H9 (cell line): ENCODE results near the gene YBX1. TPM values are rescaled to one million over a fixed set of nuclear protein-coding genes. Genes with fewer than 3 reads are reported as not detected.

ENCODE experiments used
- DNase-seq: peaks from one replicate; pipeline ENCODE4 v3.0.0-alpha.2; 2017
- H2AFZ ChIP-seq: one replicate; pipeline ENCODE4 v1.6.1; 2013; ENCODE audit warnings: mild to moderate bottlenecking, low read length, control low read depth, moderate library complexity
- H2AK5ac ChIP-seq: 2 replicates; pipeline ENCODE4 v1.6.1; 2013; ENCODE audit warnings: low read length, control low read depth, mixed read lengths; ENCODE audit not compliant: insufficient read length
- H2BK120ac ChIP-seq: one replicate; pipeline ENCODE4 v1.6.1; 2013; ENCODE audit warnings: low read depth, mild to moderate bottlenecking, low read length, control low read depth, inconsistent platforms; ENCODE audit not compliant: poor library complexity, severe bottlenecking
- H2BK12ac ChIP-seq: 2 replicates; pipeline ENCODE4 v1.6.1; 2013; ENCODE audit warnings: low read length, control low read depth, mixed read lengths, low read depth; ENCODE audit not compliant: insufficient read length
- H2BK15ac ChIP-seq: 2 replicates; pipeline ENCODE4 v1.6.1; 2013; ENCODE audit warnings: low read depth, low read length, control low read depth
- H2BK20ac ChIP-seq: one replicate; pipeline ENCODE4 v1.6.1; 2013; ENCODE audit warnings: low read depth, mild to moderate bottlenecking, low read length, control low read depth, inconsistent platforms; ENCODE audit not compliant: poor library complexity, severe bottlenecking
- H2BK5ac ChIP-seq: 2 replicates; pipeline ENCODE4 v1.6.1; 2013; ENCODE audit warnings: low read length, control low read depth, mixed read lengths; ENCODE audit not compliant: insufficient read length
- H3K14ac ChIP-seq: 2 replicates; pipeline ENCODE4 v1.6.1; 2013; ENCODE audit warnings: low read length, control low read depth; ENCODE audit not compliant: insufficient read depth
- H3K18ac ChIP-seq: 2 replicates; pipeline ENCODE4 v1.6.1; 2013; ENCODE audit warnings: low read depth, mild to moderate bottlenecking, mixed read lengths, low read length, control low read depth; ENCODE audit not compliant: insufficient read length
- H3K23ac ChIP-seq: 2 replicates; pipeline ENCODE4 v1.6.1; 2013; ENCODE audit warnings: low read length, control low read depth, mixed read lengths, low read depth; ENCODE audit not compliant: insufficient read length
- H3K23me2 ChIP-seq: 2 replicates; pipeline ENCODE4 v1.6.1; 2013; ENCODE audit warnings: low read depth, mild to moderate bottlenecking, mixed read lengths, low read length, control low read depth; ENCODE audit not compliant: insufficient read length, poor library complexity, severe bottlenecking
- H3K27ac ChIP-seq: 2 replicates; pipeline ENCODE4 v1.5.1; 2013; ENCODE audit warnings: low read length, control low read depth, mixed read lengths, low read depth; ENCODE audit not compliant: insufficient read length
- H3K27me3 ChIP-seq: 2 replicates; pipeline ENCODE4 v1.6.1; 2013; ENCODE audit warnings: low read length, control low read depth, inconsistent platforms; ENCODE audit not compliant: insufficient read depth
- H3K4ac ChIP-seq: 2 replicates; pipeline ENCODE4 v1.6.1; 2013; ENCODE audit warnings: low read depth, mild to moderate bottlenecking, control low read depth, inconsistent platforms, low read length, moderate library complexity
- H3K4me1 ChIP-seq: 2 replicates; pipeline ENCODE4 v1.6.1; 2013; ENCODE audit warnings: low read length, control low read depth, inconsistent platforms; ENCODE audit not compliant: insufficient read depth
- H3K4me2 ChIP-seq: 2 replicates; pipeline ENCODE4 v1.6.1; 2013; ENCODE audit warnings: low read length, control low read depth, mixed read lengths; ENCODE audit not compliant: insufficient read length, insufficient read depth
- H3K56ac ChIP-seq: 2 replicates; pipeline ENCODE4 v1.6.1; 2013; ENCODE audit warnings: low read depth, mild to moderate bottlenecking, mixed read lengths, low read length, control low read depth; ENCODE audit not compliant: insufficient read length
- H3K79me1 ChIP-seq: 2 replicates; pipeline ENCODE4 v1.6.1; 2013; ENCODE audit warnings: low read depth, mild to moderate bottlenecking, moderate library complexity, low read length, control low read depth, inconsistent platforms; ENCODE audit not compliant: insufficient read depth, poor library complexity, severe bottlenecking
- H3K79me2 ChIP-seq: 2 replicates; pipeline ENCODE4 v1.6.1; 2013; ENCODE audit warnings: low read length, control low read depth, inconsistent platforms; ENCODE audit not compliant: insufficient read depth
- H3K9ac ChIP-seq: 2 replicates; pipeline ENCODE4 v1.6.1; 2013; ENCODE audit warnings: low read length, control low read depth, mixed read lengths; ENCODE audit not compliant: insufficient read length; ENCODE audit errors: extremely low read depth
- H3K9me3 ChIP-seq: one replicate; pipeline ENCODE4 v1.6.1; 2013; ENCODE audit warnings: low read depth, low read length, inconsistent platforms; ENCODE audit not compliant: control insufficient read depth
- H3T11ph ChIP-seq: one replicate; pipeline ENCODE4 v1.6.1; 2013; ENCODE audit warnings: mild to moderate bottlenecking, low read length, control low read depth, inconsistent platforms
- H4K20me1 ChIP-seq: one replicate; pipeline ENCODE4 v1.6.1; 2013; ENCODE audit not compliant: control insufficient read depth, insufficient read length, insufficient read depth
- H4K5ac ChIP-seq: 2 replicates; pipeline ENCODE4 v1.6.1; 2013; ENCODE audit warnings: low read depth, mild to moderate bottlenecking, mixed read lengths, low read length, control low read depth; ENCODE audit not compliant: insufficient read length
- H4K8ac ChIP-seq: replicated peaks from 2 replicates; pipeline ENCODE4 v1.6.1; 2013; ENCODE audit warnings: low read length, control low read depth, mixed read lengths, low read depth; ENCODE audit not compliant: insufficient read length
- H4K91ac ChIP-seq: 2 replicates; pipeline ENCODE4 v1.6.1; 2013; ENCODE audit warnings: low read depth, mild to moderate bottlenecking, moderate library complexity, mixed read lengths, low read length, control low read depth; ENCODE audit not compliant: insufficient read length
- H3K27ac Mint-ChIP-seq, 3 experiments: 2 replicates in 2 of 3; 3 replicates in 1 of 3; pipeline ENCODE4 v1.8.0; 2020 to 2021; ENCODE audit warnings: mixed read lengths in 3 of 3, mild to moderate bottlenecking in 1 of 3, moderate library complexity in 1 of 3
- H3K27me3 Mint-ChIP-seq: 2 replicates; pipeline ENCODE4 v1.8.0; 2021; ENCODE audit warnings: low read depth, mild to moderate bottlenecking, moderate library complexity, mixed read lengths
- H3K36me3 Mint-ChIP-seq, 3 experiments: 2 replicates in 2 of 3; 3 replicates in 1 of 3; pipeline ENCODE4 v1.8.0; 2020 to 2021; ENCODE audit warnings: low read depth in 3 of 3, mixed read lengths in 3 of 3; ENCODE audit not compliant: insufficient read depth in 1 of 3
- H3K4me1 Mint-ChIP-seq, 2 experiments: 2 replicates each; pipeline ENCODE4 v1.8.0; 2020; ENCODE audit warnings: mixed read lengths in 2 of 2
- H3K4me3 Mint-ChIP-seq, 2 experiments: 2 replicates in 1 of 2; 3 replicates in 1 of 2; pipeline ENCODE4 v1.8.0; 2020 to 2021; ENCODE audit warnings: mild to moderate bottlenecking in 2 of 2, mixed read lengths in 2 of 2, moderate library complexity in 1 of 2
- H3K9me3 Mint-ChIP-seq, 2 experiments: 2 replicates in 1 of 2; 3 replicates in 1 of 2; pipeline ENCODE4 v1.8.0; 2020; ENCODE audit warnings: mild to moderate bottlenecking in 2 of 2, mixed read lengths in 2 of 2, moderate library complexity in 1 of 2
- WGBS: extraction: QIAGEN DNeasy Blood & Tissue Kit; methylation state at CpG from one replicate; pipeline ENCODE4 v1.1.7; 2013; ENCODE audit warnings: missing lambda C conversion rate, low lambda C conversion rate, mixed read lengths; ENCODE audit not compliant: insufficient read length; ENCODE audit errors: extremely low coverage; 5-methylcytosine and 5-hydroxymethylcytosine counted together
- total RNA-seq: library from RNA; stranded (reverse); gene quantifications from 2 replicates; pipeline ENCODE4 v1.2.1, GENCODE V29; 2021
- TF ChIP-seq, protein P1 (sequence below): fragments of 200-600 bp; sonication (generic); conservative IDR thresholded peaks from 3 replicates; pipeline ENCODE4 v1.8.0; 2021; ENCODE audit warnings: antibody characterized with exemption, mild to moderate bottlenecking

YBX1 gene
- total RNA-seq, 1 experiment from 2014 or later: 1,019 TPM

DNA sequence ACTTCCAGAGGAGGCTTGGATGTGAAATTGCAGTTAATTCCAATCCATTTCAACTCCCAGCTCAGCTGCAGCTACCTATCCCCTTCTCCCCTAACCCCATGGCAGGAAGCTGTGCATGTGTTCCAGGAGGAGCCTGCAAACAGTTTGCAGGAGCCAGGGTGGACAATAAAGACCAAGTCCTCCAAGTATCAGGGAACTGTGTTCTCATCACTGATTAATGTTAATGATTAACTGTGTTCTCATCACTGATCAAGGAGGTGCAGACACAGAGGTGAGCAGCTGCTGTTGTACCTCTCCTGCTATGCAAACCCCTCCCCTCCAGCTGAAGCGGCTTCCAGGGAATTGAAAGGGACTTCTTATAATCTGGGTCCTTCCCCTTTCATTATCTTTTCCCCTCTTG lies 38.6 kb downstream of the YBX1 start:
- no peak overlapping the region for H3K14ac ChIP-seq
- no peaks in the 10 kb centered on the region for H3K79me2 ChIP-seq
- H2BK15ac ChIP-seq: no peak overlapping the region
- H3K18ac ChIP-seq: no peak overlapping the region
- no peak overlapping the region for H3K27ac ChIP-seq
- TF ChIP-seq, protein P1, sequence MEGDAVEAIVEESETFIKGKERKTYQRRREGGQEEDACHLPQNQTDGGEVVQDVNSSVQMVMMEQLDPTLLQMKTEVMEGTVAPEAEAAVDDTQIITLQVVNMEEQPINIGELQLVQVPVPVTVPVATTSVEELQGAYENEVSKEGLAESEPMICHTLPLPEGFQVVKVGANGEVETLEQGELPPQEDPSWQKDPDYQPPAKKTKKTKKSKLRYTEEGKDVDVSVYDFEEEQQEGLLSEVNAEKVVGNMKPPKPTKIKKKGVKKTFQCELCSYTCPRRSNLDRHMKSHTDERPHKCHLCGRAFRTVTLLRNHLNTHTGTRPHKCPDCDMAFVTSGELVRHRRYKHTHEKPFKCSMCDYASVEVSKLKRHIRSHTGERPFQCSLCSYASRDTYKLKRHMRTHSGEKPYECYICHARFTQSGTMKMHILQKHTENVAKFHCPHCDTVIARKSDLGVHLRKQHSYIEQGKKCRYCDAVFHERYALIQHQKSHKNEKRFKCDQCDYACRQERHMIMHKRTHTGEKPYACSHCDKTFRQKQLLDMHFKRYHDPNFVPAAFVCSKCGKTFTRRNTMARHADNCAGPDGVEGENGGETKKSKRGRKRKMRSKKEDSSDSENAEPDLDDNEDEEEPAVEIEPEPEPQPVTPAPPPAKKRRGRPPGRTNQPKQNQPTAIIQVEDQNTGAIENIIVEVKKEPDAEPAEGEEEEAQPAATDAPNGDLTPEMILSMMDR: no peak
- H2BK120ac ChIP-seq: no peak overlapping the region
- no peaks in the 10 kb centered on the region for H3K23me2 ChIP-seq
- H3K4ac ChIP-seq: no peak overlapping the region
- no peaks in the 10 kb centered on the region for H3K9me3 ChIP-seq
- H3K4me1 ChIP-seq: no peaks in the 10 kb centered on the region
- no peak overlapping the region for H3T11ph ChIP-seq
- no peak for DNase-seq
- no peak overlapping the region for H3K23ac ChIP-seq
- H2AFZ ChIP-seq: no peak overlapping the region
- no peaks in the 10 kb centered on the region for H4K20me1 ChIP-seq
- H2AK5ac ChIP-seq: no peak overlapping the region
- Mint-ChIP-seq H3K27ac (no peak overlapping the region), H3K36me3 (peaks cover 2 to 20% (median 3%) of the 10 kb centered on the region in 3 experiments; a peak in 4 of 7 replicates), H3K9me3 (peaks cover 2 to 5% of the 10 kb centered on the region in 2 experiments; a peak in 2 of 5 replicates), H3K4me1 (no peaks in the 10 kb centered on the region; a peak in 1 of 4 replicates), H3K27me3 (no peaks in the 10 kb centered on the region; the same call in 1 of the 2 replicates), H3K4me3 (no peak overlapping the region)
- H3K56ac ChIP-seq: no peak overlapping the region
- H4K5ac ChIP-seq: no peak overlapping the region
- no peak overlapping the region for H4K8ac ChIP-seq
- no peak overlapping the region for H2BK12ac ChIP-seq
- no peak overlapping the region for H2BK5ac ChIP-seq
- H4K91ac ChIP-seq: no peak overlapping the region
- H2BK20ac ChIP-seq: no peak overlapping the region
- H3K79me1 ChIP-seq: no peaks in the 10 kb centered on the region
- no CpG with 5 or more reads among the region's 1 CpG for WGBS
- no peak overlapping the region for H3K4me2 ChIP-seq
- H3K27me3 ChIP-seq: no peaks in the 10 kb centered on the region
- H3K9ac ChIP-seq: no peak overlapping the region
